ENCODE measurements around the gene NDUFA7.
"Not testable (repeated sequence)": the region's sequence is repeated elsewhere in the genome, so short reads cannot be mapped to it uniquely, and the experiment has no call there.

NDUFA7 gene

GRCh38 chr19:8304841-8305621, 16.1 kb downstream of the NDUFA7 start:
- no peak overlapping the region for H3K4me3 ChIP-seq (ENCODE audit: low read length)
- DNase-seq (ENCODE audit: low read depth, low spot score) = no peak

GRCh38 chr19:8302734-8303133, 18.4 kb downstream of the NDUFA7 start:
- no peak overlapping the region for H3K4me3 ChIP-seq (ENCODE audit: low read length)
- DNase-seq (ENCODE audit: low read depth, low spot score) = no peak

- no peak overlapping the region for H3K4me3 ChIP-seq (ENCODE audit: low read length)
- DNase-seq (ENCODE audit: low read depth, low spot score) = no peak
These were observed 18.9 kb downstream of the NDUFA7 start for GRCh38 chr19:8302357-8302691.

GRCh38 chr19:8291337-8291736, 29.8 kb downstream of the NDUFA7 start:
- DNase-seq (ENCODE audit: low read depth, low spot score); H3K4me3 ChIP-seq (ENCODE audit: low read length): not testable (repeated sequence)

- H3K4me3 ChIP-seq (ENCODE audit: low read length); DNase-seq (ENCODE audit: low read depth, low spot score): not testable (repeated sequence)
These were observed 44.7 kb downstream of the NDUFA7 start for GRCh38 chr19:8276508-8276907.

GRCh38 chr19:8269724-8270123, 51.5 kb downstream of the NDUFA7 start:
- no peak for DNase-seq (ENCODE audit: low read depth, low spot score)
- no peak overlapping the region for H3K4me3 ChIP-seq (ENCODE audit: low read length)

- DNase-seq (ENCODE audit: low read depth, low spot score) = no peak
These were observed 55.3 kb downstream of the NDUFA7 start for GRCh38 chr19:8265872-8266271.

DNA sequence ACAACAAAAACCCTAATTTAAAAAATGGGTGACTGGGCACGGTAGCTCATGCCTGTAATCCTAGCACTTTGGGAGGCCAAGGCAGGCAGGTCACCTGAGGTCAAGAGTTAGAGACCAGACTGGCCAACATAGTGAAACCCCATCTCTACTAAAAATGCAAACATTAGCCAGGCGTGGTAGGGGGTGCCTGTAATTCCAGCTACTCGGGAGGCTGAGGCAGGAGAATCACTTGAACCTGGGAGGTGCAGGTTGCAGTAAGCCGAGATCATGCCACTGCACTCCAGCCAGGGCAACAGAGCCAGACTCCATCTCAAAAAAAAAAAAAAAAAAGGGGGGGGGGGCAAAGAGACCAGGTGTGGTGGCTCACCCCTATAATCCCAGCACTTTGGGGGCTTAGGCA, 56.9 kb downstream of the NDUFA7 start:
- DNase-seq (ENCODE audit: low read depth, low spot score); H3K4me3 ChIP-seq (ENCODE audit: low read length): not testable (repeated sequence)

More at GRCh38 chr19:8265872-8266271, 55.3 kb downstream of the NDUFA7 start:
- H3K4me3 ChIP-seq (ENCODE audit: low read length) = no peak overlapping the region

DNA sequence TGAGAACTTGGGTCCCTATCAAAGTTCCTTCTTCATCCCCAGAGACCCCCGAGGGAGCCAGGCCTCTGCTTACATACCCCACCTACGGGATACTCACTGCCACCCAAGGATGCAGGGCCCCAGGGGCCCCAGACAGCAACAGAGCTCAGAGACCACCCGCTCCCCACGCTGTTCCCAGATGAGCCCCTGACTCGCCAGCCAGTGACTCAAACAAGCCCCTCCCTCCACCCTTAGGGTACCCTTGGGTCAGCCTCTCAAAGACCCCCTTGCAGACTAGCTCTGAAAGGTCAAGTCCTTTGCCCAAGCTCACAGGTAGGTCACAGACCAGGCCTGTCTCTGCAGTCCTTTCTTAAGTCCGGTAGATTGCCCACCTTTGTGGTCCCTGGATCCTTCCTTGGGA, 58.7 kb downstream of the NDUFA7 start:
- no peak overlapping the region for H3K4me3 ChIP-seq (ENCODE audit: low read length)
- no peak for DNase-seq (ENCODE audit: low read depth, low spot score)

- no peak for DNase-seq (ENCODE audit: low read depth, low spot score)
- H3K4me3 ChIP-seq (ENCODE audit: low read length) = no peak overlapping the region
These were observed 59.3 kb downstream of the NDUFA7 start for GRCh38 chr19:8261881-8262280.

DNA sequence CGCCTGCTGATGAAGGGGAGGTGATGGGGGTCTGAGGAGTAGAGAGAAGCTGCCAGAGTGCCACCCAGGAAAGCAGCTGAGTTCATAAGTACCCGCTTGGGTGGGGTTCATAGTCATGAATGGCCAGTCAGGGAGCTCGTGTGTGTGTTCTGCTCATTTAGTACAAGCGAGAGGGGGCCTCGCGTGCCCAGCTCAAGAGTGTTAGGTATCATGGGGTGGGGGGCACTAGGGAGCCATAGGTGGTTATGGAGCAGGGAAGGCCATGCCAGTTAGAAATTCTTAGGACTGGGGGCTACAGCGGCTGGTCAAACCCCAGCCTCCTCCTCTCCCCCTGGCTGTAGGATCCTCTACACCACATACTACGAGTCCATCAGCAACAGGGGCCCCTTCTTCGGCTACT, 59.8 kb downstream of the NDUFA7 start:
- no peak for DNase-seq (ENCODE audit: low read depth, low spot score)
- no peak overlapping the region for H3K4me3 ChIP-seq (ENCODE audit: low read length)

Data from Jurkat, Clone E6-1 (cell line).